GM18526 (cell line): ENCODE results near the gene MLC1.

Experiments used
- POLR2A ChIP-seq: IDR thresholded peaks from 3 replicates; pipeline ENCODE4 v1.6.1; 2011; ENCODE audit not compliant: insufficient read length; ENCODE audit errors: extremely low read depth

MLC1 gene

GRCh38 chr22:50057278-50058060 is 27.8 kb downstream of the MLC1 start:
- TF ChIP-seq POLR2A: no peak

- no peak for TF ChIP-seq POLR2A
Observed at GRCh38 chr22:50056214-50056972, 28.8 kb downstream of the MLC1 start.

GRCh38 chr22:50053861-50054260 is 31.4 kb downstream of the MLC1 start:
- no peak for TF ChIP-seq POLR2A

- TF ChIP-seq POLR2A: no peak
Observed at GRCh38 chr22:50051930-50052329, 33.3 kb downstream of the MLC1 start.

- no peak for TF ChIP-seq POLR2A
Observed at GRCh38 chr22:50049299-50050195, 35.7 kb downstream of the MLC1 start.

- TF ChIP-seq POLR2A: no peak
Observed at GRCh38 chr22:50048836-50049235, 36.4 kb downstream of the MLC1 start.

- no peak for TF ChIP-seq POLR2A
Observed at GRCh38 chr22:50048061-50048765, 37.0 kb downstream of the MLC1 start.

- TF ChIP-seq POLR2A: no peak
Observed at GRCh38 chr22:50047346-50047745, 37.9 kb downstream of the MLC1 start.

- no peak for TF ChIP-seq POLR2A
Observed at GRCh38 chr22:50046481-50047245, 38.6 kb downstream of the MLC1 start.

- TF ChIP-seq POLR2A: no peak
Observed at GRCh38 chr22:50046019-50046415, 39.2 kb downstream of the MLC1 start.

GRCh38 chr22:50045211-50046018 is 39.8 kb downstream of the MLC1 start:
- no peak for TF ChIP-seq POLR2A

- no peak for TF ChIP-seq POLR2A
Observed at GRCh38 chr22:50044485-50045118, 40.6 kb downstream of the MLC1 start.
